Testis (tissue), 3 donors: ENCODE measurements around the gene HS3ST5. TPM values are rescaled to one million over a fixed set of nuclear protein-coding genes. Genes with fewer than 3 reads are reported as not detected.

ENCODE experiments used
- DNase-seq: peaks from one replicate; pipeline ENCODE4 v3.0.0-alpha.2; 2019
- H3K27ac ChIP-seq, 2 donors: fragments of 200-600 bp; sonication (generic); one replicate each; pipeline ENCODE4 v1.5.1; 2019
- H3K27me3 ChIP-seq: fragments of 200-600 bp; sonication (generic); one replicate; pipeline ENCODE4 v1.5.1; 2019
- H3K36me3 ChIP-seq: fragments of 200-600 bp; sonication (generic); one replicate; pipeline ENCODE4 v1.5.1; 2017; ENCODE audit warnings: low read depth; ENCODE audit errors: missing control alignments
- H3K4me1 ChIP-seq: fragments of 200-600 bp; sonication (generic); one replicate; pipeline ENCODE4 v1.5.1; 2019
- H3K4me3 ChIP-seq, 2 donors: fragments of 200-600 bp; sonication (generic); one replicate each; pipeline ENCODE4 v1.5.1; 2017 to 2019
- H3K9me3 ChIP-seq: fragments of 200-600 bp; sonication (generic); one replicate; pipeline ENCODE4 v1.5.1; 2017
- CTCF ChIP-seq, 3 experiments: fragments of 450-650 bp in 2 of 3; fragments of 200-600 bp in 1 of 3; sonication (generic) in 1 of 3; IDR thresholded peaks; one replicate each; pipeline ENCODE4 v1.5.1; 2016 to 2019; ENCODE audit warnings: antibody characterized with exemption in 3 of 3, mild to moderate bottlenecking in 2 of 3, moderate library complexity in 1 of 3
- POLR2A ChIP-seq: fragments of 450-650 bp; IDR thresholded peaks from one replicate; pipeline ENCODE4 v1.6.1; 2017; ENCODE audit warnings: antibody characterized with exemption, mild to moderate bottlenecking, moderate library complexity
- WGBS, 2 donors: methylation state at CpG; one replicate each; pipeline ENCODE4 v1.1.5; 2018; 5-methylcytosine and 5-hydroxymethylcytosine counted together
- intact Hi-C: fragments of 100-400 bp; cut with DNase I; formaldehyde crosslinking; loops from one replicate; pipeline ENCODE4 v1.15.1; 2023; ENCODE audit warnings: low total_unique reads
- polyA plus RNA-seq: library from polyadenylated mRNA; stranded (reverse); fragments of 350-450 nt; fragmentation: Illumina TruSeq; extraction: RNeasy Lipid Tissue Mini Kit (QIAGEN cat#74804); gene quantifications from one replicate; pipeline ENCODE4 v1.2.3, GENCODE V29; 2014; ENCODE audit warnings: low read depth, low replicate concordance; ENCODE audit not compliant: insufficient read depth
- total RNA-seq, 2 donors: library from RNA; depleted of rRNA; stranded (reverse); fragments of >200 nt; gene quantifications; one replicate each; pipeline ENCODE4 v1.2.3, GENCODE V29; 2016

The HS3ST5 gene
- total and polyA plus RNA-seq, 3 donors from 2014 or later, result 0.12 to 0.20 (median 0.16) TPM

- H3K4me3 ChIP-seq, result no peak overlapping the region
- H3K36me3 ChIP-seq, result no peaks in the 10 kb centered on the region
- 46 to 56% methylated on average over 3 of the region's 3 CpGs for WGBS, 2 donors
- intact Hi-C loops, result no loop called here
- TF ChIP-seq POLR2A (no peak), CTCF (IDR thresholded peaks at IDR 0.05) (no peak)
- peaks cover 7% of the 10 kb centered on the region for H3K4me1 ChIP-seq
- no peak overlapping the region for H3K27ac ChIP-seq
- DNase-seq, result no peak
- no peaks in the 10 kb centered on the region for H3K27me3 ChIP-seq
- no peaks in the 10 kb centered on the region for H3K9me3 ChIP-seq
Observed at GRCh38 chr6:114344246-114344970, 1.6 kb upstream of the HS3ST5 start.

DNA sequence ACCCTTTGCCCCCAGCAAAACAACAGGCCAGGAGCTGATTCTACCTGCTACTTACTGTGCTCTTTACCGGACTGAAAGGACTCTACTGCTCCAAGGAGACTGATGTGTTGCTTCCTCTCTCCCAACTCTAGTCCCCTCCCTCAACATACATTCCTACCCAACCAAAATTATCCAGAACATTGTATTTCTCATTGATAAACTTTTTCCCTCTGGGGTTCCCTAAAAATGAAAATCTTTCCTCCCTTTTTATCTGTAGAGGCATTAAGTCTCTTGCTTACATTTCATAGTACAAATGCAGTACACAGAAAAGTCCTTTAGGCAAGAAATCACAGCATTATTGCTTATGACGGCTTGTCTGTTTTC lies 940 bp upstream of the HS3ST5 start:
- Histone ChIP-seq H3K9me3 (no peaks in the 10 kb centered on the region), H3K27me3 (no peaks in the 10 kb centered on the region), H3K4me3 (peak overlapping the region in 1 of 2 donors; percentile 62), H3K36me3 (no peaks in the 10 kb centered on the region), H3K4me1 (peaks cover 7% of the 10 kb centered on the region), H3K27ac (no peak overlapping the region)
- DNase-seq, result no peak
- TF ChIP-seq CTCF (IDR thresholded peaks at IDR 0.05), result no peak
- TF ChIP-seq POLR2A, result no peak
- 21 to 22% methylated on average over 2 of the region's 2 CpGs for WGBS, 2 donors
- intact Hi-C loops, result no loop called here

DNA sequence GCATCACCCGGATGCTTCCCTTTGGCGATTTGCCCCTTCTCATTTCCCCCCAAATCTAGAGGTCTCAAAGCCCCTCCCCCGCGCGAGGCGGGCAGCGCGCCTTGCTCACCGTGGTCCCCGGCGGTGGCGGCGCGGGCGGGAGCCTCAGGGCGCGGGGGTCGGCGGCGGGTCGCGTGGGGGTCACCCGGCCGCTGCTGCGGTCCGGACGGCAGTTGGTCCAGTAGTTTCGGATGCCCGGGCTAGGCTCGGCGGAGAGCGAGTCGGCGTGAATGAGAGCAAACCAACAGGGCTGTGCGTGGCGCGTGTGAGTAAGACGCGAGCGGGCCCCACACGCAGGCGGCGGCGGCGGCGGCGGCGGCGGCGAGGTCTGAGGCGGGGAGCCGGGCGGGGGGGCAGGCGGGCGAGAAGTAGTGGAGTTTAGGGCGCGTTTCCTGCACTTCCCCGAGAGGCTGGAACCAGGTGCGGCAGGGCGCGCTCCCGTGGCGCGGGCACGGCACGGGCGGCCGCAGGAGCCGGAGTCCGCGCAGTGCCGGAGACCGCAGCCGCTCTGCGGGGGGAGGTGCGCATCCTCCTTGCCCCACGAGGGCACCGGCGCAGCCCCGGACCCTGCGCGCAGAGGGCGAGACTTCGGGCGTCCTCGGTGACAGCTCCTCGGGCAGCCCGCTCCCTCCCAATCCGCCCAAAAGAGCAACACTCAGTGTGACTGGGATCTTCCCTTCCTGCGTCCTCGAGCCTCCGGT lies 567 bp downstream of the HS3ST5 start:
- peaks cover 7% of the 10 kb centered on the region for H3K4me1 ChIP-seq
- TF ChIP-seq CTCF (IDR thresholded peaks at IDR 0.05) (no peak), POLR2A (no peak)
- peak; percentile 21 for DNase-seq
- H3K36me3 ChIP-seq, result no peaks in the 10 kb centered on the region
- no peaks in the 10 kb centered on the region for H3K27me3 ChIP-seq
- 0 to 1% methylated on average over 13 to 84 of the region's 92 CpGs for WGBS, 2 donors
- H3K27ac ChIP-seq, result peak overlapping the region in 1 of 2 donors; percentile 24
- intact Hi-C loops, result no loop called here
- no peaks in the 10 kb centered on the region for H3K9me3 ChIP-seq
- peak overlapping the region; percentile 49 to 62 for H3K4me3 ChIP-seq

DNA sequence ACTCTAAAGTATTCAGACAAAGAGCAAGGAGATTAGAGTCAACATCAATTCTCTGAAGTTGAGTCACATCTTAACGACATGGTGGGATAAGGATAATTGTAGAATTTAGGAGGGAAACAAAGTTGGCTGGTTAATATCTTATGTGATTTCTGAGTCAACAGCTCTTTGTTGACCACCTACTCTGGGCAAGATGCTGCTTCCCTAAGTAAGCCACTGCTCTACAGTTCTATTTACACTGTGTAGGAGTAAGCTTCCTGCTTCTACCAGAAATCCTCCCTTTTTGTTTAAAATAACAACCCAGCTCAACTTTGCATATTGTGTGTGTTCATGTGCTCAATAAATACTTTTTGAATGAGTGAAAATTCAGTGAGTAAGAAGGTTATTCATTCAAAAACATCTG lies 3.1 kb downstream of the HS3ST5 start:
- Histone ChIP-seq H3K27me3 (no peaks in the 10 kb centered on the region), H3K4me3 (no peak overlapping the region), H3K27ac (no peak overlapping the region), H3K36me3 (no peaks in the 10 kb centered on the region), H3K9me3 (no peaks in the 10 kb centered on the region), H3K4me1 (peaks cover 7% of the 10 kb centered on the region)
- TF ChIP-seq POLR2A (no peak), CTCF (IDR thresholded peaks at IDR 0.05) (no peak)
- intact Hi-C loops, result no loop called here
- WGBS, 2 donors, result 19 to 36% methylated on average over 1 of the region's 1 CpG
- no peak for DNase-seq
